Stimulated activated CD4-positive, alpha-beta T cell treated with anti-CD3 and anti-CD28 coated beads, Interleukin-12 subunit alpha, Interleukin-12 subunit beta, amount 100 ng/mL, for 4 hours (primary cell): ENCODE results near the gene OR5AU1.
A peak's percentile ranks its signal among the peaks of the same experiment; 100 is the strongest.
"Not testable (repeated sequence)": the region's sequence is repeated elsewhere in the genome, so short reads cannot be mapped to it uniquely, and the experiment has no call there.

Source experiments
- DNase-seq: peaks from one replicate; pipeline ENCODE4 v3.0.0-alpha.2; 2020

Gene OR5AU1

DNA sequence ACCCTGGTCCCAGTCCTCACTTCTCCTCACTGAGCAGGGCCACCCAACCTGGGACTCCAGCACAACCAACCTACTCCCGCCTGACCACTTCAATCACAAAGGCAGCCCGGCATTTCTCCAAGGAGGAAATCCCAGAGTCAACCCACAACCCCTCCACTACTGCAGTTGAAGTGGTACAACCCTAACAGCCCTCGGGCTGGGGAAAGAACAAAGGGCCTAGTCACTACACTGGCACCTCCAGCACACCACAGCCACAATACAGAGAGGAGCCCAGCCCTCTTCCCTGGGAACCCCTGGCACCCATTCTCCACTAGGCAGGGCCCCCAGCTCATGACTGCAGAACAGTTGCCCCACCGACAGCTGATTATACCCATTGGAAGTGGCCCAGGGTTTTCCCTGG is 13.7 kb upstream of the OR5AU1 start:
- DNase-seq = no peak

DNA sequence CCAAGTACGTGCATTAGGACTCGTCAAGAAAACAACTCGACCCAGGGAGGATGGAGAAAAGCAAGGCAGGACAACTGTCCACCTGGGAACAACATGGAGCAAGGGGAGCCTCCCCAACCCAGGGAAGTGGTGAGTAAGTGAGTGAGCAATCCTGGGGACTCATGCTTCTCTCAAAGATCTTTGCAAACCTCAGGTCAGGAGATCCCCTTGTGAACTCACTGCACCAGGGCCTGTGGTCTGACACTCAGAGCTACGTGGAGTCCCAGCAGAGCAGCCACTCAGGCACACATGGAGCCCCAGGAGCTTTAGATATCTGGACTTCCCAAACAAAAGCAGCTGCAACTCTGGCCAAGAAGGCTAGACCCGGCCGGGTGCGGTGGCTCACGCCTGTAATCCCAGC is 12.2 kb upstream of the OR5AU1 start:
- no peak for DNase-seq

DNA sequence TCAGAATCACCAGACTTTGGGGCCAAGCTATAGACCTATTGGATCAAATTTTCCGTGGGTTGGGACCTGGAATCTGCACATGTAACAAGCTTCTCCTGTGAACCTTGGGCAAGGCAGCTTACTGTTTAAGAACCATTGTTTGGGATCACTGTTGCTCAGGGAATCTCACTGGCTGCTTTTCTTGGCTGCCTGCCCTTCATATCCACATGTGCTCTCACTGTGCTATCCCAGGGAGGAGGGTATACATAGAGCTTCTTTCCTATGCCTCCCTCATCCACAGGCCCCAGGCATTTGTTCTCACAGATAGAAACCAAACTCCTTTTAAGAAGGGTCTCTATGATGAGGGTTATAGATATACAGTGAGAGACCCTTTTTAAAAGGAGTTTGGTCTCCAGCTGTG is 9.8 kb upstream of the OR5AU1 start:
- not testable (repeated sequence) for DNase-seq

DNA sequence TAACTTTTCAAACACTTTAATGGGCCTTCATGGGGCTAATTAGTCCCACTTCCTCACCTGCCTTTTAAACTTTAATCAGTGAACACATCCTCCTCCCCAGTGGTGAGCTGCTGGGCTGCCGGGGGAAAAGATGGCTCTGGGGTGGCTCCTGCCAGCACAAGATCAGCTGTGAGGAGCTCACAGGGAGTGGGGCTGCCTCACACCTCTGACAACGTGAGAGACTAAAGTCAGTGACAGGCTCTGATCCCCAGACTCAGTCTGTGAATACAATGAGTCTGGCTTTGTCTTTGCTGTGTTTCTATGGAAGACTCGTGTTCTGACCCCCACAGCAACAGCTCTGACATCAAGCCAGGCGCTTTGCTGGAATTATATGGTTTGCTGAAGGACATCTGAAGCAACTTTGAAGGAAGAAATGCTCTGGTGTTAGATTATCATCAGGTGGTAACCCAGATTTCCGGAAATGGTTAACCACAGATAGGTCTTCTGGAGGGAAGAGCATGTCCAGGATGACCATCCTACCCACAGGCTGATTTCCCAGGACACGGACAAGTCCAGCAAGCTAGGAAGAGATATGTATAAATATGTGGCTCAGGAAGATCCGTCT is 9.2 kb upstream of the OR5AU1 start:
- not testable (repeated sequence) for DNase-seq

DNA sequence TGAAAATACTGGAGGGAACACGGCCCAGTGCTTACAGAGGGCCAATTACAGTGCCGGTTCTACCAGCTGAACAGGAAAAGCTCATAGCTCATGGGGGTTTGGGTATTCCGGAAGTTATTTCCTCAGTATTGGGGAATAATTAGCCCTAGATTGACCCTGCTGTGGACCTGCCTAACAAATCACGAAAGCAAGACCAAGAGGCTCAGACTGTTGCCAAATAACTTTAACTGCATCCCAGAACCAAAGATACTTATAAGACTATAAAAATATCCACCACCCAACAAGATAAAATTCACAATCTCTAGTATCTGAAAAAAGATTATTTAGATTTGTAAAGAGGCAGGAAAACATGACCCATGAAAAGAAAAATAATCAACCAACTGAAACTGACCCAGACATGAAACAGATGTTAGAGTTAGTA is 8.0 kb upstream of the OR5AU1 start:
- no peak for DNase-seq

DNA sequence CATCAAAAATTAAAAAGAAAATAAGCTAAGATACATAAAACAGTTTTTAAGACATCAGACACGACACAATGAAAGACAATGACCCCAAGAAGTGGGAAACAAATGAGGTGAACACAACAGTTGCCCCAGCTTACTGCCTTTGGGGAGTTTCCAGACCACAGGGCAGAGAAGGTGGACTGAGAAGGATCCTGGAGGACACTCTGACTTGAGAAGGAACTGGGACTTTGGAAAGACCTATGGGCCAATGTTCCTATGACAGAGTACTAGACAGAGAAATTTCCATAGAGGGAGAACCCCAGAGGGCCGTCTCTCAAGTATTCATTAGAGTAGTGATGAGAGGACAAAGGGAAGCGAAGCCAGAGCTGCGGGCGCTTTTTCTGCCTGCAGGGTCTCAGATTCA is 6.2 kb upstream of the OR5AU1 start:
- DNase-seq = no peak

DNA sequence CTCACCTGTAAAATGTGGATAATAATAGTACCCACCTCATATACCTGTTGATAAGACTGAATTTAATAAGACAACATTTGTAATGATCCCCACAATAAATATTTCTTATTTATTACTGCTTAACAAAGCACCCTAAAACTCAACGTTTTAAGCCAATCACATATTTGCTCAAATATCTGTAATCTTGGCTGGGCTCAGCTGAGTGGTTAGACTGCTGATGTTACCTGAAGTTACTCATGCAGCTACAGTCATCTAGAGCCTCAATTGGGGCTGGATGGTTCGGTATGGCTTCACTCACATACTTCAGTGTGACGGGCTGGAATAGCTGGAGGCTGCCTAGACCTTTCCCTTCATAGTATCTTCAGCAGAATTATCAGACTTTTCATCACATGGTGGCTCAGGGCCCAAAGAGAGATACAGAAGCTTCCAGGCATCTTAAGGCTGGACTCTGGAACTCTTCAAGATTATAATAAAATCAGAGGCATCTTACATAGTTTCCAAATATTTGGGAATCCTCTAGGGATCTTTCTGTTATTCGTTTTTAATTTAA is 4.3 kb upstream of the OR5AU1 start:
- no peak for DNase-seq

DNA sequence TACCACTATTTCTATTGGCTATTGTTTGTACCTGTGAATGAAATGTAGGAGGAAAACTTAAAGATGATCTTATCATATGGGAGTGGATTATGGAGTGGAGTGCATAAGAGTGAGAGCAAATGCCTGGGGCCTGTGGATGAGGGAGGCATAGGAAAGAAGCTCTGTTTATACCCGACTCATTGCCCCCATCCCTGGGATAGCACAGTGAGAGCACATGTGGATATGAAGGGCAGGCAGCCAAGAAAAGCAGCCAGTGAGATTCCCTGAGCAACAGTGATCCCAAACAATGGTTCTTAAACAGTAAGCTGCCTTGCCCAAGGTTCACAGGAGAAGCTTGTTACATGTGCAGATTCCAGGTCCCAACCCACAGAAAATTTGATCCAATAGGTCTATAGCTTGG is 2.3 kb upstream of the OR5AU1 start:
- not testable (repeated sequence) for DNase-seq

DNA sequence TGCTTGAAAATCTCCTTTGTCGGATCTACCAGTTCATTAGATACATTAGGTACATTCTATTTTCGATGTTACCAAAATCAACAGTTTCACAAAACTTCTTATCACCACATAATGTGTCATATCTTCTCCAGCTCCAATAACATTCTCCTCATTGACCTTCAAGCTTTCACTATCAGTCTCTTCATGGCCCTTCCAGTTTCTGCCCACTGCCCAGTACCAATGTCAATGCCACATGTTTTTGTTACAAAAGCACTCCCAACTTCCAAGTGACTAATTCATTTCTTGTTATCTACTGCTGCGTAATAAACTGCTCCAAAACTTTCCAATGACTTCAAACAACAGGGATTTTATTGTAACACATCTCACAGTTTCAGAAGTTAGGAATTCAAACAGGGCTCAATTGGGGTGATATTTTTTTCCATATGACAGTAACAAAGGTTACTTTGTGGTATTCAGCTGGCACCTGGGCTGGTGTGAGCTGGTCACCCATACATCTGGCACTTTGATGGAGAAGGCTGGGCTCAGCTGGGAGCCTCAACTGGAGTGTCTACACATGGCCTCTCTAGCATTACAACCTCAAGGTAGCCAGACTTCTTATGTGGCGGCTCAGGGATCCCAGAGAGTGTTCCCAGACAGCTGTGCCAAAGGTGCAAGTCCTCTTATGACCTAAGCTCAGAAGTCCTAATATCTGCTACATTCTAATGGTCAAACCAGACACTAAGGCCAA is 6.1 kb downstream of the OR5AU1 start:
- DNase-seq = no peak

DNA sequence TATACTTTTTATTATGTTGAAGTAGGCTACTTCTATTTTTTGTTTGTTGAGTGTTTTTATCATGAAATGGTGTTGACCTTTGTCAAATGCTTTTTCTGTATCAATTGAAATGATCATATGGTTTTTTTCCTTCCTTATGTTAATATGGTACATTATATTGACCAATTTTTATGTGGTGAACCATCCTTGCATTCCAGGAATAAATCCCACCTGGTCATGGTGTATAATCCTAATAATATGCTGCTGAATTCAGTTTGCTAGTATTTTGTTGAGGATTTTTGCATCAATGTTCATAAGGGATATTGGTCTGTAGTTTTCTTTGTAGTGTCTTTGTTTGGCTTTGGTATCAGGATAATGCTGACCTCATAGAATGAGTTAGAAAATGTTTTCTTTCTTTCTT is 10.4 kb downstream of the OR5AU1 start:
- no peak for DNase-seq

DNA sequence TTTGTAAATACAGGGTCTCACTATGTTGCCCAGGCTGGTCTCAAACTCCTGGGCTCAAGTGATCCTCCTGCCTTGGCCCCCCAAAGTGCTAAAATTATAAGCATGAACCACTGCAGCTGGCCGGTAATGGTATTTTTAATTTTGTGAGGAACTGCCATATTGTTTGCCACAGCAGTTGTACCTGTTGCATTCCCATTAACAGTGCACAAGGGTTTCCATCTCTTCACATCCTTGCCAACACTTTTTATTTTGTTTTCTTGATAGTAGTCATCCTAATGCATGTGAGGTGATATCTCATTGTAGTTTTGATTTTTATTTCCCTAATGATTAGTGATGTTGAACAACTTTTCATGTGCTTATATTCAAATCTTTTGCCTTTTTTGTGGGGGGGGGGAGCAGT is 13.5 kb downstream of the OR5AU1 start:
- no peak for DNase-seq

DNA sequence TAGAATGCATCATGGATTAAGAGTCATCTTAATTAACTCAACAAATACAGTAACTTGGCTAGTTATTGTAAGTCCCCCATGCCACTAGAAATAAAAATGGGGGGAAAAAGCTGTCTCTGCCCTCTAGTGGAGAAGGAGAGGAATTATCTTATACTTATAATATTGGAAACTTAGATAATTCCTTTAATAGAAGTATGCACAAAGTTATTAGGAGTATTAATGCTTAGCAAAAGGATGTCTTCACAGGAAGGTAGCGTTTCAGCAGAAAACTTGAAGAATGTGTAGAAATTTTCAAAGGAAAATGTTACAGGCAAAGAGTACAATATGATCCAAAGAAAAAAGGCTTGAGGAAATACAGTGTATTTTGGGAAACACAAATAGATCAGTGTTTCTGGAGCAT is 19.8 kb downstream of the OR5AU1 start:
- no peak for DNase-seq

DNA sequence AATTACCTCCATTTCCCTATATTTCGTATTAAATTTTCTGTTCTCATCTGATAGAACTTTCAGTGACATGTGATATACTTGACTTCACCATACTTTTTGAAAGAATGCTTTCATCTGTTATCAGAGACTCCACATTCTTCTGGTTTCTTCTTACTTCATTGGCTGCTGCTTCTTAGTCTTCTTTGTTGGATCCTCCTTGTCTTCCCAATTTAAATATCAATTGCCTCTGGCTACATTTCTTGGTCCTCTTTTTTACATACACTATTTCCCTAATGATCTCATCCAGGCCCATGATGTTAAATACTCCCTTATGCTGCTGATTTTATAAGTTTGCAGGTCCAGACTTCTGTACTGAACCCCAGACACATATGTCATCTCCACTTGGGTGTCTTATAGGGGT is 22.0 kb downstream of the OR5AU1 start:
- no peak for DNase-seq

DNA sequence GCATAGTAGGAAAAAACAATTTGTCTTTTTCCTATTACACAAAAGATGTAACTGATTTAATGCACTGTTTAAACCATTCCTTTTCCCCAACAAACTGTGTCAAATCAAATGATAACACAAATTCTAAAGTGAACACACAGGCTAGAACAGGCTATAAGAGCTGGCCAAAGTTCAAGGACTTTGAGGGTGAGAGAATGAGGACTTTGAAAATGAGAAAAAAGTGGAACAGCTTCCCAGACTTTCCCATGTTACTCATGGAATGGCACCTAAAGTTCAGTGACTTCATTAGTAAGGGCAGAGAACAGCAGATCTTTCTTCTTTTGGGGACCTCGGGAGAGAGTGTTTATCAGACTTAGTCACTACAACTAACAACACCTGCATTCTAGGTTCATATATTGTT is 32.4 kb downstream of the OR5AU1 start:
- no peak for DNase-seq

DNA sequence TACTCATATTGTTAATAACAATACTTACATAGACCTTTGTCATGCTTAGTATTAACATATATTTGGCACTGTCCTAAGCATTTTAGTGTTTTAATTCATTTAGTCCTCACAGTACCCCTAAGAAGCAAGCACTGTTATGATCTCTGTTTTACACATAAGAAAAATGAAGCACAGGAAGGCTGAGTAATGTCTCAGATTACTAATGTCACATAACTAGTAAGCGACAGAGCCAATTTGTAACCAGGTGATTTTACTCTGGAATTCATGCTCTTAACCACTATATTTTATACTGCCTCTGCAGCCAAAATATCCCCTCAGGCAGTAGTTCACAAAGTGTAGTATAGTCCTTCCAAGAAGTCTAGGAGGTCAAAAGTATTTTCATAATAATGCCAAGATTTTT is 34.7 kb downstream of the OR5AU1 start:
- DNase-seq = no peak

DNA sequence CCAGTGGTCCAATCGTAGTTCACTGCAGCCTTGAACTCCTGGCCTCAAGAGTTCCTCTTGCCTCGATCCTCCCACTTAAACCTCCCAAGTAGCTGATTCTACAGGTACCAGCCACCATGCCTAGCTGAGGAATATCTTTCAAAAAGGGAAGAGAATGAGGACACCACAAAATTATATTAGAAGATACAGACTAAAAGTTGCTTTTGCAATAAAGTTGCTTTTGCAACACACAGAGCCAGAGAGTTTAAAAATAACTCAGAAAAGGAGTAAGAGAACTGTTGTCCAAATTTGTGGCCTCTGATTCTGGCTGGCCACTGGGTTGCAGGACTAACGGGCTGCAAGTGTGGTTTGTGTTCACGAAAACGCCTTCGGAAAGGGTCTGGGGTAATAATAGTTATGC is 35.2 kb downstream of the OR5AU1 start:
- DNase-seq = no peak

DNA sequence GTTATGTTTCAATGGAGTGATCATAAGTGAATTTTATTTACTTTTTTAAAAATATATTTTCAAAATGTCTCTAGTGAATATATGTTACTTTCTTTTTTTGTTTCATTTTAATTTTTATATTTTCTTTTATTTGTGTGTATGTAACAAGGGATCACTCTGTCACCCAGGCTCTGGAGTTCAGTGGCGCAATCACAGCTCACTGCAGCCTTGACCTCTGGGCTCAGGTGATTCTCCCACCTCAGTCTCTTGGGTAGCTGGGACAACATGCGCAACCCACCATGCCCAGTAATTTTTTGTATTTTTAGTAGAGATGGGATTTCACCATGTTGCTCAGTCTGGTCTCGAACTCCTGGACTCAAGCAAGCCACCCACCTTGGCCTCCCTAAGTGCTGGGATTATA is 36.9 kb downstream of the OR5AU1 start:
- DNase-seq = no peak

DNA sequence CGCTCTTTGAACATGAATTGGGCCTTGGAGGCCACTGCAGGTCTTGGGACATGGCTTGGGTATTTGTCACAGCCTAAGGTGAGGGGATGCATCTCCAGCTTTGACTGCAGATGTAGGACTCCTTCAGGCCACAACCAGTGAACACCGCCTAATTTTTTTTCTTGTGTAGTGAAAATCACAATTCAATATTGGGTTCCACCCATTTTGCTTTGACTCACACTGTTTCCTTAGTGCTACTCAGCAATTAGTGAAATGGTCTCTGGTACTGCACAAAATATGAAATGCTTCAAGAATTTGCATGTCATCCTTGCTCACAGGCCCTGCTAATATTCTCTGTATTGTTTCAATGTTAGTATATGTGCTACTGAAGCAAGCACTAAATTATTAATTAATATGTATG is 42.5 kb downstream of the OR5AU1 start:
- no peak for DNase-seq

DNA sequence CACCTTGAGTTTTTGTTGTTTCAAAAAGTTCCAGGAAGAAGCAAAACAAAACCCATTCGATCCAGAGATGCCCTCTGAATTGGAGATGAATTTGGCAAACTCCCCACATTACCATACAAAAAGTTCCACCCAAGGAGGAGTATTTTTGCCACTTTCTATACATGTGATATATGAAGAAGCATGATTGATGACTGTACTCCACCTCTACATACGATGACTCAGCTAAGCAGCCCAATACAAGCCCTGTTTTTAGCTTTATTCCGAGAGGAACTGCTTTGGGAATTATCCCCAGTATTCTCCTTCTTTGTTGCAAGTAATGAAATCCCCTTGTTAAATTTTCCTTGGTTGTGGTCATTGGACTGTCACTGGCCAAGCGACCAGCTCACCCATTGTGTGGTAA is 43.6 kb downstream of the OR5AU1 start:
- no peak for DNase-seq

DNA sequence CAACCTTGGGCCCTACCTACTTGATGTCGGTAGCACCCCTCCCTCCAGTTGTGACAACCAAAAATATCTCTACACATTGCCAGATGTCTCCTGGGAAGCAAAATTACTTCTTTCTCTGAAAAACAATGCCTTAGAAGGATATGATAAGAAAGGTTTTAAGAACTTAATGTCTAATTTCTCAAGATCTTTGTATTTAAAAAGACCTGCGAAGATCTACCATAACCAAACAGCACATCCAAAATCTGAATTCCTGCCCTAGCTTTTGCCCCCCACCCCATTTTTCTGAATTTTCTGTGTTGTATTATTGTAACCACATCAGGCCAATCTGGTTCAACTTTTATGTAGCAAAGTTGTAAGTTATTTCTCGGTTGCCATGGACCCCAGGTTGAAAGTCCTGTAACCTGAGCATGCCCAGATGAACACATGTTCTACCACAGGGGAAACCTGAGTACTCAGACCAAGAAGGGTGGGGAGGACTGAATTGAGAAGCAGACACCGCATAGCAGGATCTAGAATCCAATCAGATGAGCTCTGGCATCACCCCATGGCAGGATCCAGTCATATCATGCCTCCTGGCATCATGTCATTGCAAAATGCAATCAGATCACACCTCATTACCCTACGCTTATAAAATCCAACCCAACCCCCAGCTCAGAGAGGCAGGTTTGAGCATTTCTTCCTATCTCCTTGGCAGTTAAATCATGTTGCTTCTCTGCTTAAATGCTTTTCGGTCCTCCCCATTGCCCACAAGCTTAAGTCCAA is 46.3 kb downstream of the OR5AU1 start:
- DNase-seq = no peak

DNA sequence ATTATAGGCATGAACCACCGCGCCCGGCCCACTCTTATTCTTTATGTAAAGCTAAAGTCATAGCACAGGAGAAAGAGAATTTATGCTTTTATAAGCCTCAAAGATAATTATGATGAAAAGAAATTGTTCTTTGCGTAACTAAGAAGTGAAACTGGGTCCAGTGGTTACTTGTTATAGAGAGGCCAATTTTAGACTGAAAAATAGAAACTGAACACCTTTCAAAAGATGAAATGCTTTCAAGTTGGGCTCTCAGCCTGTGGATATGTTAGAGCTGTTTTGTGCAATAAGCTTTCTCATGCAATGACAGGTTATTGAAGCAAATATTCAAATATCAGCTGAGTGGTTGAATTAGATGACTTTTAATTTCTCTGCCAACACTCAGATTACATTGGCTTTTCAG is 47.1 kb downstream of the OR5AU1 start:
- DNase-seq = no peak

DNA sequence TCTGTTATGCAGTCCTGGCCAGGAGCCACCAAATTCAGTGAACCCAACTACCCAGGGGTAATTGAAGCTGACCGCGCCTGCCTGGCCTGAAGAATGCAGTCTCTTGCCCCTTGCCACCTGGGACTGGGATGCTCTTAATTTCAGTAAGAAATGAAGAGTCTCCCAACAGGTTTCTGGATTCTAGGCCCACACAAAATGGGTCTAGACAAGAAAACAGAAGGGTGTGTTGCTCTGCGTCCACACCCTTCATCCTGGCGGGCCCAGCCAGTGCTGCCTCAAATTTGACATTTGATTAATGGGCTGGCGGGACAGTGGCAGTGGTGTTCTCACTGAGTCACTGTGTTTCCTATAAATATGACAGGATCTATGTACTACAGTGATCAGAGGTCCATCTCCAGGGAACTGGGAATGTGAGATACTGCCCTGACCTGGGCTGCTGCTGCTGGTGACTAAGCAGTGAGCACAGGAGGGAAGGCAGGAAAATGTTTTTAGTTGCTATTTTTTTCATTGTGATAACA is 48.5 kb downstream of the OR5AU1 start:
- no peak for DNase-seq

DNA sequence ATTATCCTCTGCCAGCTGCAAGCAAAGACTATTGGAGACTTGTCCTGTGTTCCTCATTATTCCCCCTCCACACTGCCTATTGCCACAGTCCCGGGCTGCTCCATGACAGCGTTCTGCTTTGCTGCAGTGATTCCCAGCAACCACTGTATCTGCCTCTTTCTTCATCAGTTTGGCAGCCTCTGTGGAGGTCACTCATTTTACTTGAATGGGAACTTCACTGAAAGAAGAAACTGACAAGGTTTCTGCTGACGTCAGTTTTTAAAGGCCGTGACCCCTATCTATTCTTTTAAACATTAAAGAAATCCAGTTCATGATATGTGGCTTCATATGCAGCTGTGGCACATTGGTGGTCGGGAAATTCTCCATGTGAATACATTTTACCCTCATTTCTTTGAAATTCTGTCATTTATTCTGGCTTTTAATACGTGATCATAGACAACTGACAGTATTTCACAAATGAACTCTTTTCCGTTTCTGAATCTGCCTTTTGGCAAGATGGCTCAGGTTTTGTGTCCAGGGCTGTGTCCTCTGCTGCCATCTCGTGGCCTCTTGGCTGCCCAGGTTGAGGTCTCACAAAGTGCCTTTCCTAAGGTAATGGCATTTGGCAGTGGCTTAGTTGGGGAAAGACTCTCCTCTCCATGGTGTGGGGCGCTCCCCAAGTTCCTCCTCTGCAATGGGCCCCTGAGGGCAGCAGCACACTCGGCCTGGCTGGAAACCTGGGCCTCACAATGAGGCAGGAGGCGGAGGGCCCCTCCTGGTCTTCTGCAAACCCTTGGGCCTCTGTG is 49.2 kb downstream of the OR5AU1 start:
- peak; percentile 75 for DNase-seq
